HEK293 (cell line): ENCODE measurements around the gene TLK1.

Experiments used
- CTCF ChIA-PET: fragments of 350-600 bp; formaldehyde crosslinking; extraction: SDS; loops from one replicate; lab custom pipeline; 2021; ENCODE audit warnings: antibody characterized with exemption; lab: Yijun Ruan, JAX
- POLR2A ChIA-PET: fragments of 300-600 bp; formaldehyde crosslinking; extraction: SDS; loops from one replicate; lab custom pipeline; 2020; ENCODE audit warnings: antibody characterized with exemption, inconsistent platforms; lab: Yijun Ruan, JAX
- H3K27ac ChIP-seq: fragments of 200-500 bp; sonication (Bioruptor generic); 2 replicates; pipeline ENCODE4 v1.5.1; 2014; ENCODE audit warnings: low read depth, low read length, control low read depth, inconsistent platforms; ENCODE audit errors: extremely low read depth
- H3K36me3 ChIP-seq, 2 experiments: fragments of 200-500 bp in 1 of 2; sonication (Bioruptor generic) in 1 of 2; 1 replicate in 1 of 2; 2 replicates in 1 of 2; pipeline ENCODE4 v1.5.1; 2014 to 2017; ENCODE audit warnings: inconsistent platforms in 2 of 2, low read length in 2 of 2; ENCODE audit not compliant: control insufficient read depth in 2 of 2, insufficient read depth in 1 of 2
- H3K4me1 ChIP-seq: fragments of 200-500 bp; sonication (Bioruptor generic); 2 replicates; pipeline ENCODE4 v1.5.1; 2014; ENCODE audit warnings: mild to moderate bottlenecking, low read length, inconsistent platforms; ENCODE audit not compliant: control insufficient read depth, insufficient read depth
- H3K4me3 ChIP-seq: 2 replicates; pipeline ENCODE4 v1.5.1; 2011; ENCODE audit warnings: low read depth, mild to moderate bottlenecking, control low read depth, low read length, moderate library complexity
- H3K9me3 ChIP-seq: fragments of 200-500 bp; sonication (Bioruptor generic); 2 replicates; pipeline ENCODE4 v1.5.1; 2014; ENCODE audit warnings: low read depth, low read length, inconsistent platforms; ENCODE audit not compliant: control insufficient read depth, insufficient read depth
- BCL11A ChIP-seq: fragments of 450-650 bp; formaldehyde crosslinking; IDR thresholded peaks from 2 replicates; pipeline ENCODE4 v1.5.1; 2016; ENCODE audit warnings: low read depth, missing biosample characterization, missing genetic modification characterization
- BCL11B ChIP-seq: fragments of 450-650 bp; formaldehyde crosslinking; IDR thresholded peaks from 2 replicates; pipeline ENCODE4 v1.5.1; 2016; ENCODE audit warnings: low read depth, missing biosample characterization, missing genetic modification characterization
- KLF7 ChIP-seq: fragments of 450-650 bp; formaldehyde crosslinking; IDR thresholded peaks from 2 replicates; pipeline ENCODE4 v1.5.1; 2016; ENCODE audit warnings: missing biosample characterization, missing genetic modification characterization, borderline replicate concordance
- PRDM1 ChIP-seq: fragments of 450-650 bp; formaldehyde crosslinking; IDR thresholded peaks from 2 replicates; pipeline ENCODE4; 2016; ENCODE audit warnings: missing biosample characterization, missing genetic modification characterization
- TCF7L2 ChIP-seq: IDR thresholded peaks from 2 replicates; pipeline ENCODE4 v1.6.1; 2011; ENCODE audit warnings: low read depth, mild to moderate bottlenecking, inconsistent platforms, low read length, moderate library complexity, borderline replicate concordance
- YY2 ChIP-seq: fragments of 450-650 bp; formaldehyde crosslinking; IDR thresholded peaks from 2 replicates; pipeline ENCODE4 v1.5.1; 2016; ENCODE audit warnings: missing biosample characterization, missing genetic modification characterization
- ZBTB17 ChIP-seq: fragments of 450-650 bp; formaldehyde crosslinking; IDR thresholded peaks from 2 replicates; pipeline ENCODE4 v1.5.1; 2016; ENCODE audit warnings: missing biosample characterization, missing genetic modification characterization
- ZNF132 ChIP-seq: fragments of 450-650 bp; formaldehyde crosslinking; IDR thresholded peaks from 2 replicates; pipeline ENCODE4 v1.5.1; 2017; ENCODE audit warnings: missing biosample characterization, missing genetic modification characterization, borderline replicate concordance
- ZNF155 ChIP-seq: fragments of 450-650 bp; formaldehyde crosslinking; IDR thresholded peaks from 2 replicates; pipeline ENCODE4 v1.5.1; 2016; ENCODE audit warnings: missing biosample characterization, missing genetic modification characterization
- ZNF19 ChIP-seq: fragments of 450-650 bp; formaldehyde crosslinking; IDR thresholded peaks from 2 replicates; pipeline ENCODE4; 2016; ENCODE audit warnings: missing biosample characterization, missing genetic modification characterization, low read depth
- ZNF211 ChIP-seq: fragments of 450-650 bp; formaldehyde crosslinking; IDR thresholded peaks from 2 replicates; pipeline ENCODE4 v1.5.1; 2016; ENCODE audit warnings: low read depth, missing biosample characterization, missing genetic modification characterization
- ZNF341 ChIP-seq: fragments of 450-650 bp; formaldehyde crosslinking; IDR thresholded peaks from 2 replicates; pipeline ENCODE4; 2016; ENCODE audit warnings: low read depth, missing biosample characterization, missing genetic modification characterization
- ZNF391 ChIP-seq: fragments of 450-650 bp; formaldehyde crosslinking; IDR thresholded peaks from 2 replicates; pipeline ENCODE4 v1.5.1; 2016; ENCODE audit warnings: low read depth, missing biosample characterization, missing genetic modification characterization, borderline replicate concordance
- ZNF404 ChIP-seq: fragments of 450-650 bp; formaldehyde crosslinking; IDR thresholded peaks from 2 replicates; pipeline ENCODE4 v1.5.1; 2017; ENCODE audit warnings: missing biosample characterization, missing genetic modification characterization
- ZNF423 ChIP-seq: fragments of 450-650 bp; formaldehyde crosslinking; IDR thresholded peaks from 2 replicates; pipeline ENCODE4 v1.5.1; 2016; ENCODE audit warnings: missing biosample characterization, missing genetic modification characterization
- ZNF48 ChIP-seq: fragments of 450-650 bp; formaldehyde crosslinking; IDR thresholded peaks from 2 replicates; pipeline ENCODE4 v1.5.1; 2016; ENCODE audit warnings: missing biosample characterization, missing genetic modification characterization
- ZNF510 ChIP-seq: fragments of 450-650 bp; formaldehyde crosslinking; IDR thresholded peaks from 2 replicates; pipeline ENCODE4 v1.5.1; 2018; ENCODE audit warnings: mild to moderate bottlenecking, missing genetic modification characterization, missing biosample characterization; ENCODE audit not compliant: insufficient replicate concordance
- ZSCAN30 ChIP-seq: fragments of 450-650 bp; IDR thresholded peaks from 2 replicates; pipeline ENCODE4 v1.5.1; 2018; ENCODE audit warnings: missing biosample characterization, mild to moderate bottlenecking, missing genetic modification characterization, moderate library complexity
- TF ChIP-seq, protein P1 (sequence below): fragments of 450-650 bp; formaldehyde crosslinking; IDR thresholded peaks from 2 replicates; pipeline ENCODE4 v1.5.1; 2017; ENCODE audit warnings: missing biosample characterization, missing genetic modification characterization
- TF ChIP-seq, protein P2 (sequence below): fragments of 450-650 bp; formaldehyde crosslinking; IDR thresholded peaks from 2 replicates; pipeline ENCODE4 v1.5.1; 2017; ENCODE audit warnings: missing biosample characterization, missing genetic modification characterization
- TF ChIP-seq, protein P3 (sequence below): fragments of 450-650 bp; formaldehyde crosslinking; IDR thresholded peaks from 2 replicates; pipeline ENCODE4 v1.5.1; 2016; ENCODE audit warnings: missing biosample characterization, missing genetic modification characterization
- TF ChIP-seq, protein P4 (sequence below): fragments of 450-650 bp; formaldehyde crosslinking; IDR thresholded peaks from 2 replicates; pipeline ENCODE4 v1.5.1; 2016; ENCODE audit warnings: missing biosample characterization, missing genetic modification characterization

TLK1 gene

GRCh38 chr2:171069286-171069956 is 91.3 kb downstream of the TLK1 start (continued):
- TF ChIP-seq, protein P1, sequence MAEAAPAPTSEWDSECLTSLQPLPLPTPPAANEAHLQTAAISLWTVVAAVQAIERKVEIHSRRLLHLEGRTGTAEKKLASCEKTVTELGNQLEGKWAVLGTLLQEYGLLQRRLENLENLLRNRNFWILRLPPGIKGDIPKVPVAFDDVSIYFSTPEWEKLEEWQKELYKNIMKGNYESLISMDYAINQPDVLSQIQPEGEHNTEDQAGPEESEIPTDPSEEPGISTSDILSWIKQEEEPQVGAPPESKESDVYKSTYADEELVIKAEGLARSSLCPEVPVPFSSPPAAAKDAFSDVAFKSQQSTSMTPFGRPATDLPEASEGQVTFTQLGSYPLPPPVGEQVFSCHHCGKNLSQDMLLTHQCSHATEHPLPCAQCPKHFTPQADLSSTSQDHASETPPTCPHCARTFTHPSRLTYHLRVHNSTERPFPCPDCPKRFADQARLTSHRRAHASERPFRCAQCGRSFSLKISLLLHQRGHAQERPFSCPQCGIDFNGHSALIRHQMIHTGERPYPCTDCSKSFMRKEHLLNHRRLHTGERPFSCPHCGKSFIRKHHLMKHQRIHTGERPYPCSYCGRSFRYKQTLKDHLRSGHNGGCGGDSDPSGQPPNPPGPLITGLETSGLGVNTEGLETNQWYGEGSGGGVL (tag by site-specific recombination): no peak
- TF ChIP-seq PRDM1 (tag by site-specific recombination) (no peak), ZSCAN30 (tag by site-specific recombination) (no peak), ZNF48 (no peak), ZNF155 (tag by site-specific recombination) (no peak), TCF7L2 (no peak)
- TF ChIP-seq, all 188 proteins: peak for 0

DNA sequence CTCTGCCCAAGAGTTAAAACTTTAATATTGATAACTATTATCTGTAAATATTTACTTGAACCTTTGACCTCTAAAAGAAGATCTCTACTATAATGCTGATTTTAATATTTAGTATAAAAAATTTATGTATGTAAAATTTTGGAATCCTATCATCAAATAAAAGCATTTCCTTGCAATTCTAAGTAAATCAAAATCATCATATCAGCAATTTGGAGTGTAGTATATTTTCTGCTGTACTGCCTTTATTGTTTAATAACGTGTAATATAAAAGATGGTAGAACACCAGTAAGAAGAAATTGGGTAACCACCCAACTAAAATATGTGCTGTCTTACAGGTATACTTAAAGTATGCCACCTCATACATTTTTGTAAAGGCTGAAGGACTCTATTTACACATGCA is 94.6 kb downstream of the TLK1 start:
- TF ChIP-seq, protein P2, sequence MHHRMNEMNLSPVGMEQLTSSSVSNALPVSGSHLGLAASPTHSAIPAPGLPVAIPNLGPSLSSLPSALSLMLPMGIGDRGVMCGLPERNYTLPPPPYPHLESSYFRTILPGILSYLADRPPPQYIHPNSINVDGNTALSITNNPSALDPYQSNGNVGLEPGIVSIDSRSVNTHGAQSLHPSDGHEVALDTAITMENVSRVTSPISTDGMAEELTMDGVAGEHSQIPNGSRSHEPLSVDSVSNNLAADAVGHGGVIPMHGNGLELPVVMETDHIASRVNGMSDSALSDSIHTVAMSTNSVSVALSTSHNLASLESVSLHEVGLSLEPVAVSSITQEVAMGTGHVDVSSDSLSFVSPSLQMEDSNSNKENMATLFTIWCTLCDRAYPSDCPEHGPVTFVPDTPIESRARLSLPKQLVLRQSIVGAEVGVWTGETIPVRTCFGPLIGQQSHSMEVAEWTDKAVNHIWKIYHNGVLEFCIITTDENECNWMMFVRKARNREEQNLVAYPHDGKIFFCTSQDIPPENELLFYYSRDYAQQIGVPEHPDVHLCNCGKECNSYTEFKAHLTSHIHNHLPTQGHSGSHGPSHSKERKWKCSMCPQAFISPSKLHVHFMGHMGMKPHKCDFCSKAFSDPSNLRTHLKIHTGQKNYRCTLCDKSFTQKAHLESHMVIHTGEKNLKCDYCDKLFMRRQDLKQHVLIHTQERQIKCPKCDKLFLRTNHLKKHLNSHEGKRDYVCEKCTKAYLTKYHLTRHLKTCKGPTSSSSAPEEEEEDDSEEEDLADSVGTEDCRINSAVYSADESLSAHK (tag by site-specific recombination): no peak
- TF ChIP-seq YY2 (tag by site-specific recombination) (no peak), ZNF510 (tag by site-specific recombination) (no peak), ZNF391 (tag by site-specific recombination) (no peak), BCL11A (tag by site-specific recombination) (no peak), ZNF211 (no peak), ZNF19 (tag by site-specific recombination) (no peak), ZNF341 (tag by site-specific recombination) (no peak), BCL11B (tag by site-specific recombination) (no peak), KLF7 (tag by site-specific recombination) (no peak), ZNF423 (tag by site-specific recombination) (no peak), ZBTB17 (no peak), ZNF132 (no peak), ZNF404 (no peak)
- TF ChIP-seq, protein P3, sequence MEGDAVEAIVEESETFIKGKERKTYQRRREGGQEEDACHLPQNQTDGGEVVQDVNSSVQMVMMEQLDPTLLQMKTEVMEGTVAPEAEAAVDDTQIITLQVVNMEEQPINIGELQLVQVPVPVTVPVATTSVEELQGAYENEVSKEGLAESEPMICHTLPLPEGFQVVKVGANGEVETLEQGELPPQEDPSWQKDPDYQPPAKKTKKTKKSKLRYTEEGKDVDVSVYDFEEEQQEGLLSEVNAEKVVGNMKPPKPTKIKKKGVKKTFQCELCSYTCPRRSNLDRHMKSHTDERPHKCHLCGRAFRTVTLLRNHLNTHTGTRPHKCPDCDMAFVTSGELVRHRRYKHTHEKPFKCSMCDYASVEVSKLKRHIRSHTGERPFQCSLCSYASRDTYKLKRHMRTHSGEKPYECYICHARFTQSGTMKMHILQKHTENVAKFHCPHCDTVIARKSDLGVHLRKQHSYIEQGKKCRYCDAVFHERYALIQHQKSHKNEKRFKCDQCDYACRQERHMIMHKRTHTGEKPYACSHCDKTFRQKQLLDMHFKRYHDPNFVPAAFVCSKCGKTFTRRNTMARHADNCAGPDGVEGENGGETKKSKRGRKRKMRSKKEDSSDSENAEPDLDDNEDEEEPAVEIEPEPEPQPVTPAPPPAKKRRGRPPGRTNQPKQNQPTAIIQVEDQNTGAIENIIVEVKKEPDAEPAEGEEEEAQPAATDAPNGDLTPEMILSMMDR (tag by site-specific recombination): no peak
- TF ChIP-seq, protein P4, sequence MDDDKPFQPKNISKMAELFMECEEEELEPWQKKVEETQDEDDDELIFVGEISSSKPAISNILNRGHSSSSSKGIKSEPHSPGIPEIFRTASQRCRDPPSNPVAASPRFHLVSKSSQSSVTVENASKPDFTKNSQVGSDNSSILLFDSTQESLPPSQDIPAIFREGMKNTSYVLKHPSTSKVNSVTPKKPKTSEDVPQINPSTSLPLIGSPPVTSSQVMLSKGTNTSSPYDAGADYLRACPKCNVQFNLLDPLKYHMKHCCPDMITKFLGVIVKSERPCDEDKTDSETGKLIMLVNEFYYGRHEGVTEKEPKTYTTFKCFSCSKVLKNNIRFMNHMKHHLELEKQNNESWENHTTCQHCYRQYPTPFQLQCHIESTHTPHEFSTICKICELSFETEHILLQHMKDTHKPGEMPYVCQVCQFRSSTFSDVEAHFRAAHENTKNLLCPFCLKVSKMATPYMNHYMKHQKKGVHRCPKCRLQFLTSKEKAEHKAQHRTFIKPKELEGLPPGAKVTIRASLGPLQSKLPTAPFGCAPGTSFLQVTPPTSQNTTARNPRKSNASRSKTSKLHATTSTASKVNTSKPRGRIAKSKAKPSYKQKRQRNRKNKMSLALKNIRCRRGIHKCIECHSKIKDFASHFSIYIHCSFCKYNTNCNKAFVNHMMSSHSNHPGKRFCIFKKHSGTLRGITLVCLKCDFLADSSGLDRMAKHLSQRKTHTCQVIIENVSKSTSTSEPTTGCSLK (tag by site-specific recombination): no peak
- Histone ChIP-seq H3K4me3 (no peak overlapping the region), H3K4me1 (no peaks in the 10 kb centered on the region), H3K9me3 (no peaks in the 10 kb centered on the region), H3K27ac (no peak overlapping the region), H3K36me3 (no peaks in the 10 kb centered on the region; a peak in 1 of 3 replicates)
- ChIA-PET POLR2A (no interaction called here), CTCF (interaction anchor here (1.0 kb wide), 1 partner anchor 27 kb away, joined by 3 read pairs; no protein-coding TSS in a partner anchor)
